Common myeloid progenitor, CD34-positive (primary cell): ENCODE data around the gene DCDC1.

ENCODE experiments used
- CTCF ChIA-PET: fragments of 350-600 bp; sonication (Branson Sonifier 250); formaldehyde crosslinking; loops from one replicate; lab custom pipeline; 2021; ENCODE audit warnings: antibody characterized with exemption; lab: Charles Lee
- POLR2A ChIA-PET: fragments of 350-600 bp; sonication (Branson Sonifier 250); formaldehyde crosslinking; loops from one replicate; lab custom pipeline; 2021; ENCODE audit warnings: antibody characterized with exemption; lab: Charles Lee
- DNase-seq, 3 donors: peaks; one replicate each; pipeline versions ENCODE4 v3.0.0 to v3.0.0-alpha.2; 2013
- H3K27ac ChIP-seq, 2 experiments: 1 replicate in 1 of 2; 2 replicates in 1 of 2; pipeline ENCODE4 v1.7.0; 2013; ENCODE audit warnings: inconsistent platforms in 2 of 2, low read length in 2 of 2, mild to moderate bottlenecking in 2 of 2, low read depth in 1 of 2, moderate library complexity in 1 of 2; ENCODE audit not compliant: severe bottlenecking in 2 of 2, insufficient read depth in 1 of 2, poor library complexity in 1 of 2
- H3K27me3 ChIP-seq, 5 experiments: replicated peaks in 2 of 5; 1 replicate in 3 of 5; 2 replicates in 2 of 5; pipeline versions ENCODE4 v1.6.1 to v1.7.0; 2013; ENCODE audit warnings: low read length in 4 of 5, mild to moderate bottlenecking in 2 of 5, moderate library complexity in 2 of 5, inconsistent platforms in 1 of 5; ENCODE audit not compliant: insufficient read depth in 5 of 5, control insufficient read depth in 4 of 5
- H3K36me3 ChIP-seq, 4 experiments: 1 replicate in 2 of 4; 2 replicates in 2 of 4; pipeline versions ENCODE4 v1.6.1 to v1.7.0; 2013; ENCODE audit warnings: low read length in 3 of 4, control low read depth in 1 of 4, mild to moderate bottlenecking in 1 of 4; ENCODE audit not compliant: control insufficient read depth in 4 of 4, insufficient read depth in 4 of 4
- H3K4me1 ChIP-seq, 4 experiments: 1 replicate in 3 of 4; 2 replicates in 1 of 4; pipeline versions ENCODE4 v1.6.1 to v1.7.1; 2013; ENCODE audit warnings: low read length in 3 of 4, mild to moderate bottlenecking in 3 of 4, control low read depth in 1 of 4, inconsistent platforms in 1 of 4, moderate library complexity in 1 of 4; ENCODE audit not compliant: control insufficient read depth in 4 of 4, insufficient read depth in 4 of 4; ENCODE audit errors: control extremely low read depth in 1 of 4
- H3K4me3 ChIP-seq, 7 experiments: 1 replicate in 4 of 7; 2 replicates in 3 of 7; pipeline versions ENCODE4 v1.5.1 to v1.7.0; 2013; ENCODE audit warnings: mild to moderate bottlenecking in 7 of 7, low read length in 6 of 7, moderate library complexity in 6 of 7, inconsistent platforms in 2 of 7, low read depth in 2 of 7, control low read depth in 1 of 7; ENCODE audit not compliant: insufficient read depth in 4 of 7, control insufficient read depth in 1 of 7; ENCODE audit errors: extremely low read depth in 1 of 7
- H3K9me3 ChIP-seq, 5 experiments: 1 replicate in 4 of 5; 2 replicates in 1 of 5; pipeline versions ENCODE4 v1.6.1 to v1.7.1; 2013; ENCODE audit warnings: low read length in 4 of 5, mild to moderate bottlenecking in 2 of 5, inconsistent platforms in 1 of 5, low read depth in 1 of 5, moderate library complexity in 1 of 5; ENCODE audit not compliant: control insufficient read depth in 4 of 5, insufficient read depth in 2 of 5; ENCODE audit errors: control extremely low read depth in 1 of 5
- WGBS: methylation state at CpG from one replicate; pipeline ENCODE4 v1.1.5; 2013; ENCODE audit not compliant: insufficient coverage; 5-methylcytosine and 5-hydroxymethylcytosine counted together

DCDC1 gene

GRCh38 chr11:31132531-31133421 lies 236.8 kb downstream of the DCDC1 start:
- DNase-seq: no peak
- 100% methylated on average over 1 of the region's 6 CpGs for WGBS
- ChIA-PET CTCF (no interaction called here), POLR2A (no interaction called here)
- H3K27me3 ChIP-seq: no peaks in the 10 kb centered on the region
- H3K4me3 ChIP-seq: no peak overlapping the region
- H3K4me1 ChIP-seq: no peaks in the 10 kb centered on the region
- no peaks in the 10 kb centered on the region for H3K9me3 ChIP-seq
- H3K27ac ChIP-seq: no peak overlapping the region
- H3K36me3 ChIP-seq: no peaks in the 10 kb centered on the region

GRCh38 chr11:31131760-31132159 lies 237.8 kb downstream of the DCDC1 start:
- Histone ChIP-seq H3K9me3 (no peaks in the 10 kb centered on the region), H3K4me1 (no peaks in the 10 kb centered on the region), H3K4me3 (no peak overlapping the region), H3K27me3 (no peaks in the 10 kb centered on the region), H3K27ac (no peak overlapping the region), H3K36me3 (no peaks in the 10 kb centered on the region)
- ChIA-PET POLR2A (no interaction called here), CTCF (no interaction called here)
- WGBS: 100% methylated on average over 1 of the region's 1 CpG
- DNase-seq: no peak

GRCh38 chr11:31127290-31127689 lies 242.2 kb downstream of the DCDC1 start:
- Histone ChIP-seq H3K27ac (no peak overlapping the region), H3K4me3 (no peak overlapping the region), H3K4me1 (no peaks in the 10 kb centered on the region), H3K36me3 (no peaks in the 10 kb centered on the region), H3K27me3 (no peaks in the 10 kb centered on the region), H3K9me3 (no peaks in the 10 kb centered on the region)
- POLR2A ChIA-PET: no interaction called here
- DNase-seq: no peak
- 100% methylated on average over 1 of the region's 3 CpGs for WGBS
- CTCF ChIA-PET: no interaction called here

GRCh38 chr11:31120428-31120827 lies 249.1 kb downstream of the DCDC1 start:
- ChIA-PET POLR2A (no interaction called here), CTCF (no interaction called here)
- Histone ChIP-seq H3K4me1 (no peaks in the 10 kb centered on the region), H3K27me3 (peaks cover 0 to 2% (median 0%) of the 10 kb centered on the region in 5 experiments), H3K36me3 (no peaks in the 10 kb centered on the region), H3K4me3 (no peak overlapping the region), H3K9me3 (no peaks in the 10 kb centered on the region), H3K27ac (no peak overlapping the region)
- 100% methylated on average over 1 of the region's 1 CpG for whole genome bisulfite sequencing
- no peak for DNase-seq

- Histone ChIP-seq H3K27ac (no peak overlapping the region), H3K27me3 (peaks cover 0 to 2% (median 0%) of the 10 kb centered on the region in 5 experiments), H3K36me3 (no peaks in the 10 kb centered on the region), H3K9me3 (no peaks in the 10 kb centered on the region), H3K4me1 (no peaks in the 10 kb centered on the region), H3K4me3 (no peak overlapping the region)
- WGBS: 97% methylated on average over 4 of the region's 6 CpGs
- no peak for DNase-seq
- ChIA-PET CTCF (interaction anchor here (0.5 to 0.9 kb wide), 2 partner anchors 11 to 1083 kb away, joined by 3 to 4 read pairs; no protein-coding TSS in a partner anchor), POLR2A (no interaction called here)
Observed at GRCh38 chr11:31118566-31118965, 251.0 kb downstream of the DCDC1 start.

GRCh38 chr11:31117038-31117437 lies 252.5 kb downstream of the DCDC1 start:
- Histone ChIP-seq H3K4me3 (no peak overlapping the region), H3K27ac (no peak overlapping the region), H3K27me3 (peaks cover 0 to 3% (median 0%) of the 10 kb centered on the region in 5 experiments), H3K9me3 (no peaks in the 10 kb centered on the region), H3K36me3 (no peaks in the 10 kb centered on the region), H3K4me1 (no peaks in the 10 kb centered on the region)
- DNase-seq: no peak
- ChIA-PET POLR2A (no interaction called here), CTCF (no interaction called here)
- WGBS: 70% methylated on average over 1 of the region's 2 CpGs

GRCh38 chr11:31114442-31114841 lies 255.1 kb downstream of the DCDC1 start:
- Histone ChIP-seq H3K27ac (no peak overlapping the region), H3K9me3 (no peaks in the 10 kb centered on the region), H3K27me3 (peaks cover 0 to 4% (median 0%) of the 10 kb centered on the region in 5 experiments), H3K36me3 (no peaks in the 10 kb centered on the region), H3K4me1 (no peaks in the 10 kb centered on the region), H3K4me3 (no peak overlapping the region)
- ChIA-PET CTCF (no interaction called here), POLR2A (no interaction called here)
- WGBS: 93% methylated on average over 1 of the region's 2 CpGs
- no peak for DNase-seq
